Measurements from ENCODE around the gene FBXL17. TPM values are rescaled to one million over a fixed set of nuclear protein-coding genes. Genes with fewer than 3 reads are reported as not detected.

FBXL17 gene
- total and polyA plus RNA-seq, 4 donors: 2.1 to 14.1 (median 6.3) TPM

- no peaks in the 10 kb centered on the region for H3K4me1 ChIP-seq (ENCODE audit: control insufficient read depth in 4 of 4, insufficient read depth in 4 of 4, low read length in 3 of 4)
- no peak overlapping the region for H3K9ac ChIP-seq (ENCODE audit: low read depth in 1 of 2, low read length in 2 of 2)
- WGBS: 98% methylated on average over 2 of the region's 2 CpGs
- no peak overlapping the region for H3K4me3 ChIP-seq (ENCODE audit: low read depth in 1 of 3, low read length in 3 of 3)
- DNase-seq (ENCODE audit: low spot score): no peak
- no peaks in the 10 kb centered on the region for H3K27me3 ChIP-seq (ENCODE audit: control insufficient read depth in 4 of 4, insufficient read depth in 4 of 4, low read length in 3 of 4)
- no peaks in the 10 kb centered on the region for H3K36me3 ChIP-seq (ENCODE audit: control insufficient read depth in 4 of 4, insufficient read depth in 3 of 4, low read depth in 1 of 4, low read length in 3 of 4)
- TF ChIP-seq REST (IDR thresholded peaks at IDR 0.05) (no peak), ATF3 (IDR thresholded peaks at IDR 0.05) (no peak), NR2F2 (IDR thresholded peaks at IDR 0.05) (no peak), TAF1 (conservative IDR thresholded peaks at IDR 0.05) (no peak), EGR1 (IDR thresholded peaks at IDR 0.05; ENCODE audit: low read depth in 2 of 2) (no peak), CTCF (IDR thresholded peaks at IDR 0.05; ENCODE audit: low read depth, low read length, missing input control) (no peak), FOXA2 (IDR thresholded peaks at IDR 0.05) (no peak), HNF4G (IDR thresholded peaks at IDR 0.05) (no peak), HNF4A (conservative IDR thresholded peaks at IDR 0.05) (no peak), RAD21 (IDR thresholded peaks at IDR 0.05) (no peak), SP1 (IDR thresholded peaks at IDR 0.05) (no peak), GABPA (IDR thresholded peaks at IDR 0.05 in 1 of 2, conservative IDR thresholded peaks at IDR 0.05 in 1 of 2) (no peak), YY1 (IDR thresholded peaks at IDR 0.05) (no peak), JUND (IDR thresholded peaks at IDR 0.05) (no peak), RXRA (IDR thresholded peaks at IDR 0.05) (no peak), MAX (IDR thresholded peaks at IDR 0.05) (no peak), ZBTB33 (IDR thresholded peaks at IDR 0.05) (no peak)
- no peak overlapping the region for H3K27ac ChIP-seq (ENCODE audit: low read depth in 1 of 2, low read length in 2 of 2)
- H3K9me3 ChIP-seq (ENCODE audit: control insufficient read depth in 4 of 4, low read length in 3 of 4): no peaks in the 10 kb centered on the region
These were observed 388.6 kb downstream of the FBXL17 start for GRCh38 chr5:107993341-107993740.

All from liver (tissue), 9 donors.